HG02759 (cell line): ENCODE data around the gene SGSM1.

Experiments
- ATAC-seq: cut with Tn5 transposase; IDR thresholded peaks from one replicate; pipeline ENCODE4 v1.9.1; 2021; ENCODE audit warnings: mild to moderate bottlenecking, moderate library complexity; ENCODE audit not compliant: unreplicated experiment

Gene SGSM1

GRCh38 chr22:24975813-24976341, 169.9 kb downstream of the SGSM1 start:
- ATAC-seq, result no peak

- no peak for ATAC-seq
Observed at GRCh38 chr22:24976442-24977218, 170.6 kb downstream of the SGSM1 start.
